ENCODE measurements around the gene PSMD11.

PSMD11 gene

DNA sequence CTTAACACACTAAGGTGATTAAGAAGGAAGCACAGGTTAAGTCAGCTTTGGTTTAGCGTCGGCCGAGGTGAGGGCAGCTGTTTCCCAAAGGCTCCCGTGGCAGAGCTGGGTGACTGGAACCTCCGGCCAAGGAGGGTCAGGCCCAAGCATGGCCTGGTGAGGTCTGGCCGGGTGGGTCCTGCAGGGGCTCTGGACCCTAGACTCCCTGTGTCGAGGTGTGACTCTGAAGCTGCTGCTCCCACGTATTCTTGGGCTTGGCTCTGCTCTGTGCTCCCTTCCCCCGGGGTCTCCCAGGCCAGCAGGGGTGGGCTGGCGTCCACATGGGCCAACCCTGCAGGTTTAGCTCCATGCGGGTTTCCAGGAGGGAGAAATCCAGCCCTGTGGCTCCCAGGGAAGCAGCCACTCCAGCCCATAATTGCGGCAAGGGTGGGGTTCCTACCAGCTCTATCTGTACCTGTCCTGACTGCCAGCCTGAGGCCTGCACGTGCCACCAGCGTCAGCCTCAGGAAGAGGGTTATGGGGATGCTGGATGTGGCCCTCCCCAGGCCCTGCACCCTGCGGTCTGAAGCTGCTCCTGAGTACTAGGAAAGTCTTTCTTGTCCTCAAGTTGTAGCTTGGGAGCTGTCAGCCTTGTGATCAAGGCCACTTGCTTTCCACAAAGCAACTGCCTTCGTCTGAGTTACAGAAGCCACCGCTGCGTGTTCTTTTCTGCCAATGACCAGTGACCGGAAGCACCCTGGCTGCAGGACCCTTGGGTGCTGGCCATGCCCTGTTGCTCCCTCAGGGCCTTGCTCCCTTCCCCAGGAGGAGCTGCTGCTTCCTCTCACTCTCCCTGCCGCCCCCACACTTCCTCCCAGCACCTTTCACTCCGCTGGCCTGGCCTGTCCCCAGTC, 47.3 kb downstream of the PSMD11 start:
- DNase-seq: no peak

DNA sequence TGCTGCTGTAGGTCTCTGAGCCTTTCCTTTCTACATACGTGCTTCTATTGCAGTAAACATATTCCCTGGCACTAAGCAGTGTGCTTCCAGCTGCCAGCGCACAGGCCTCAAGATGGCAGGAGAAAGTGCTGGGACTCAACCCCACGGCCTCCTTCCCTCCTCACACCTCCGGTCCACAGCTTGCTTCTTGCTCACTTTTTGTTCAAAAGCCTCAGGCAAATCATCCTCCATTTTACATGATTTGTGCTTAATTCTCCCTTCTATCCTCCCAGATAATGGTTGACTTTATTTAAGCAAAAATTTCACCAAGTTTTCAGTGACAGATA, 47.9 kb downstream of the PSMD11 start:
- no peak for DNase-seq

DNA sequence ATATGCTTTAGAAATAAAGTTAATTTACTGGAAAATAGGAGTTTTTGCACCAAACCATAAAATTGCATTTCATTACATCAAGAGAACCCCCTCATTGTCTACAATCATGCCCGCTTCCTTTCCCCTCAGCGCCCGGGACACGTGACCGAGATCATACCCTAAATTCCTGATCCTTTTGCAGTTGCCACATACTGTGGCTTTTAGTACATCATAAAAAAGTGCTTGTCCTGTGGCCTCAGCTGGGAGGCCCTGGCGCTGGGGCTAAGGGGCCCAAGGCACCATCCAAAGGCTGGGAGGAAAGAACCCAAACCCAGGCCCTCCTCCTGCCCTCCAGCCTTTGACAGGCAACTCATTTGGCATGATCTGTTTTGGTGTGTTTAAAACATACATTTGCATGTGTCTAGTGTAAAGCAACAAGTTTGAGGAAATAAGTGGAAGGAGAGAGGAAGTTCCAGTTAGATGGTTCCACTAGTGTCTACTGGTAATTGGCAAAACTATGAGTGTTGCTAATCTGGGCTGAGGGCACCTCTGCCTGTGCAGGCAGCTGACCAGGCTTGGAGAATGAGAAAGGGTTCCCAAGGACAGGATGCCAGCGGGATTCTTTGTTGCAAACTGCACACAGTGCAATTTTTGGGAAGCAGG, 48.5 kb downstream of the PSMD11 start:
- no peak for DNase-seq

DNA sequence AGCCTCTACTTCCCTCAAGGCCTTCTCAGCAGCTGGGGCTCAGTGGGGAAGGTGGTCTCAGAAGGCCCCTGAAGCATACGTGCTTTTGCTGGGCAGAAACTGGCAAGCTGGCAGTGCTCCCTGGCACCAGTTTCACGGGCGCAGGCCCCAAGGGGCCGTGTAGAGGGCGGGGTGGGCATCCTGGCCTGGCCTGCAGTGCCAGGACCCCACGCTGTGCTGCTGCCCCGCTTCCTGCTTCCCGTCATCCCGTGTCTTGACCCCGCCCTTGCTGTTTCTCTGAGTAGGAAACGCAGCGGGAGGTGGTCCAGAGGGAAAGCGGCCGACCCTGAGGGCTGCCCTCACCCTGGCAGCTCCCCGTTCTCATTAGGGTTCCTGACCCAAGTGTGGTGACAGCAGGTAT, 49.3 kb downstream of the PSMD11 start:
- no peak for DNase-seq

DNA sequence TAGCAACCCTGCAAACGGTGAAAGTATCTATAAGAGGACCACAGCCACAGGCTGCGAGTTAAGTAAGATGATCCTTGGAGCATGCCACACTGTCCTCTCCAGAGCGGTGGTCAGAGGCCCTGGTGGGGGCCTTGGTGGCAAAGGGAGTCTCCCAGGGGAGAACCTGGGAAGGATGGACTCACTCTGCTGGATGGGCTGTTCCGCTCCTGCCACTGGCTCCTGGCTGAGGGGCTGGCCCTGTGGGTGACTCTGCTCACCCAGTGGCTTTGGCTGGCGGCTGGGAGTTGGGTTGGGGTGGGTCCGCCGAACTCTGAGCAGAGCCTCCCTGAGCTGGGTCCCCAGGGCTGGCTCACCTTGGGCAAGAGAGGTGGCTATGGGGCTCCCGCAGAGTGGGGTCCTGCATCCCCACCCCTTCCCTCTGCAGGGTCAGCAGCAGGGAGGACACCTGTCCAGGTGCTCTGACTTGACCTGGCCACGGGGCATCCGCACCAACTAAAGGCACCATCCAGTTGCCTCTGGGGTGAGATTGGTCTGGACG, 49.7 kb downstream of the PSMD11 start:
- no peak for DNase-seq

DNA sequence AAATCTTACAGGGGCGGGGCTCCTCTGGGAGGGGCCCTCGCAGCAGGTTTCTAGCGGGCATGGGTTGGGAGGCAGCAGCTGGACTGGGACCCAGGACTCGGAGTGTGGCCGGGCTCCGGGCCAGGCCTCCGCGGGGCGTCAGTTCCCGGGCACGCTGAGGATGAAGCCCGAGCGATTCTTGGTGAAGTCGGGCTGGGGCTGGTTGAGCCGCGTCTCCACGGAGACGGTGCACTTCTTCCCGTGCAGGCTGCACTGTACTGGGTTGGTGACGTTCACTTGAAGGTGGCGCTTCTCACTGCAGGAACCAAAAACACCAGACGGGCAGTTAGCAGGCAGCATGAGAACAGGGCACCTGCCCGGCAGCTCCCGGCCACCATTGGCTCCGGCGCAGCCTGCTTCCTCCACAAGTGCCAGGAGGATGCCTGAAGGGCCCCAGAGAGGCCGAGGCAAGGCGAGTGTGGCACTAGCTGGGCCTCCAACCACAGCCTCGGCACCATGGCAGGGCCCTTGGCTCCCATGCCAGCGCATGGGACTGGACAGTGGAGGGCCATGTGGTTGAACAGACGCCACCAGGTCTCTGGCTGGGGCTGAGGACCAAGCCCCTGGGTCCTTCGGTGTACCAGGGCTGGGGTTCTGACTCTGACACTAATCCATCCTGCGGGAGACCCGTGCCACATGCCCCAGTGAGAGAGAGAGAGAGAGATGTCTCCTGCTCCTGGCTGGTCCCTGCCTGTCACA, 50.5 kb downstream of the PSMD11 start:
- DNase-seq: peak in 1 of 2 donors; percentile 36

DNA sequence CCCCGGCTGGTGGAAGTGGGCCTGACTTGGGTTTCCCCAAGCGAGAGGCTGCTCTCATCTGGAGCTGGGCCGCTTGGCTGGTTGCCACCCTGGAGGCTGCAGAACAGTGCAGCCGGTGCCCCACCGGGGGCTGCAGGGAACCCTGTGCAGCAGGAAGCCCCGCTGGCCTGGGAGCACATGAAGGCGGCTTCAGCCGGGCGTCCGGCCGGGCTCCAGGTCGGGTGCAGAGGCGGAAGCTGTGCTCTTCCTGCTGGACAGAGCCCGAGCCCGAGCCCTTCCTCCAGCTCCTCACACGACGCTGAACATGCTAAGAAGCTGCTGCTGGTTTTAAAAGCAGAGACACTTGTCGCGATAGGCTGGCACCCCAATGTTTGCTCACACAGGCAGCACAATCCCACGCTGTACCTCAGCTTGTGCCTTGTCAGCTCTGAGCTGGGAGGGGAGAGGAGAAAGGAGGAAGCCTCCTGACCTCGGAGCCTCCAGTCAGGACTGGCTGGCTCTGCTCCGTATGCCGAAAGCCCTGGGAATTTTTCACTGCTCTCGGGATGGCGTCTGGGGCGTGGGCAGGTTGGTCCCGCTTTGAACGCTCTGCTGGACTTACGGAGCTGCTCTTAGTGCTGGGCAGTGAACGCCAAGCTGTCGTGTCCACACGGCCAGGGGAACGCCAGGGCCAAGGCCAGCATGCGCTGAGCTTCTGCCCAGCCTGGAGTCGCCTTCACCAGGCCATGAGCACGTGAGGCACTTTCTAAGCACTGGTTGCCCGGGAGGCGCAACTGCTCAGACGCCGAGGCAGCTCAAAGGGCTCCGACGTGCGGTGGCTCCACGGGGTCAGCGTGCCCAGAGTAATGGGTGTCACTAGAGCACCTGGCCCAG, 51.3 kb downstream of the PSMD11 start:
- DNase-seq: no peak

DNA sequence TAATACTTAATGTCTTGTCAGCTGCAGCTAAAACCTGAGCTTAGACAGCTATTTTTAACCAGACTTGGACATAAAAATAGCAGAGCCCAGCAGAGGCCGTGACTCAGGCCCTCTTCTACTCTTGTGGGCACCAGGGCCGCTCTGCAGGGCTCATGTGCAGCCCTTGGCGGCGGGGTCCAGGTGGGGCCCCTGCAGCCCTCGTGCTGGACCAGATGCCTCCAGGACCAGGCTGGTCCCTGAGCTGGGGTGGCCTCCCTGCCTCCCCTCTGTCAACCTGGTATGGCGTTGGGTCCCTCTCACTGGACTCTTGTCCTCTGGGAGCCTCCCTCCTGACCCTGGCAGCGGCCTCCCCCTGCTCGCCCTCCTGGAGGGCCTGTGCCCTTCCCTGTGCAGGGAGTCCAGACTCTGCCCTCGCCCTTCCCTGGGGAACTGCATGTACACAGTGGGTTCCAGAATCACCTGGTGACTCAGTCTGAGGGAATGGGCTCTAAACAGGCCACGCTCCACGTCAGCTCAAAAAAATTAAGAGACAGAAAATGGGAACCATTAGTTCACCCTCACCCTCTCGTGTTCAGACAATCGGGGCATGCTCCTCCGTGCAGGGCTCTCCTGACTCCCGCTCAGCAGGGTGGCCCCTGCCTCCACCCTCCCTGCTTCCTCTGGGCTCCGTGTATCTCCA, 52.2 kb downstream of the PSMD11 start:
- no peak for DNase-seq

DNA sequence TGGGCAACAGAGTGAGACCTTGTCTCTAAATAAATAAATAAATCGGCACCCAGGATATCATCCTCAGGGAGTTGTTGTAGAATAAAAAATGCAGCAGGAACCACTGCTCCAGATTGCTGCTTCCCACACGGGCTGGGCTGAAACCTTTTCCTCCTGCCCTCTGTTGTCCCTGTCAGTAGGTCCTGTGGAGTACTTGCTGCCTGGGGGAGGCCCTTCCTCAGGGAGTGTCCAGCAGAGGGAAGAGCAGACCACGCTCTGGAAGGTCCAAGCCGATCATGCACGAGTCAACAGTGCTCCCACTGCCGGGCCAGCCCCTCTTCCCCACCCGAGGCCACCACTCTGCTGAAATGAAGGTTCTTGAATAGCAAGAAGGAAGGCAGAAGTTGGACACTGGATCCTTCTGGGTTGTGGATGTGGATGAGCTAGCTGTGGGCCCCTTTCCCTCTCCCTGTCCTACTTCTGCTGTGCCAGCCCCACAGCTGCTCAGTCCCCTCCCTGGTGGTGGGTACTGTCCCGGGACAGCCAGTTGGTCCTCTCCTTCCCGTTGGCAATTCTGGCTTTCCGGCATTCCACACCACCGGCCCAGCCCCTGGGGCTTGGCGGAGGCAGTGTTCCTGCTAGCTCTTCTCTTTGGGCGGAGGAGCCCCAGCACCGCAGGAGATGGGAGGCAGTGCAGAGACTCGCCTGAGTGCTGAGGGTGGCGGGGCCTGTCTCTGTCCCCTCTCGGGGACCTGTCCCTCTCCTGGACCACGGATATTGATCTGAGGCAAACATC, 53.3 kb downstream of the PSMD11 start:
- no peak for DNase-seq

DNA sequence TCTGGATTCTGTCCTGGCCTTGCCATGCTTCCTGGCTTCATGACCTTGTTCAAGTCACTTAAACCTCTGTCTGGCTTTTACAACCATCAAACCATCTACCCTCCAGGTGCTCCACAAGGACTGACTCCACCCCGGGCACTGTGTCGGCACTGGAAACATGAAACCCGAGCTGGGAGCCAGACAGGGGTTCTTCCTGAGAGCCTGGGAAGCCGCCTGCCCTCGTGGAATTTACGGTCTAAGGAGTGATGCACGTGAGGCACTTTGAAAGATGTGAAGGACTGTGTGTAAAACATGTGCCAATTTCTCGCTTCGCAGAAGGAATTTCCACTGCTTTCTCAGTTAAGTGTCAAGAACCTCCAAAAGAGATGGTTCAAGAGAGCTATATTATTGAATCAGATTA, 54.1 kb downstream of the PSMD11 start:
- no peak for DNase-seq

DNA sequence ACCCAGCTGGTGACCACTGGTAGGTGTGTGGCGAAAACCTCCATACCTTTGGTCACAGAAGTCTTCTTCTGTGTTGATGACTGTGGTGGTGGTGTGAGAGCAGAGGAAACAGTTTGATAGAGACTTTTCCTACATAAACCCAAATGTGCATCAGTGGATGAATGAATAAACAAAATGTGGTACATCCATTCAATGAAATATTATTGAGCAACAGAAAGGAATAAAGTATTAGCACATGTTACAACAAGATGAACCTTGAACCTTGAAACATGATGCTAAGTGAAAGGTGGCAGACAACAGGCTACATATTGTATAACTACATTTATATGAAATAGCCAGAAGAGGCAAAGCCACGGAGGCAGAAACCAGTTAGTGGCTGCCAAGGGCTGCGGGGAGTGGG, 57.7 kb downstream of the PSMD11 start:
- no peak for DNase-seq

DNA sequence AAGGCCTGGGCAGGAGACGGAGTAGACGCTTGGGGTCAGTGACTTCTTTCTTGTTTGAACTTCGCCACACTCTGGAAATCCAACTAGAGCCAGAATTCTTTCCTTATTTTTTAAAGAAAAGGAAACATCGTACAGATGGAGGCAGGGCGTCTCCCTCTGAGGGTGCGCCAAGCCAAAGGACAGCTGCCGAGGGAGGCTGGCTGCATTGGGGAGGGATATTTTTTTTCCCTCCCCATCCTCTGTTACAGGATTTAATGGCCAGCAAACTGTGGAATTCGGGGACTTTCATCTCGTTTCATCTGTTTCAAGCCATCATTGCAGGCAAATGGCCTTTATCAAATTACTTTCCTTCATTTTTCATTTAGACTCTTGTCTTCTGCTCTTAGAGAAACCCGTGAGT, 58.4 kb downstream of the PSMD11 start:
- DNase-seq: no peak

DNA sequence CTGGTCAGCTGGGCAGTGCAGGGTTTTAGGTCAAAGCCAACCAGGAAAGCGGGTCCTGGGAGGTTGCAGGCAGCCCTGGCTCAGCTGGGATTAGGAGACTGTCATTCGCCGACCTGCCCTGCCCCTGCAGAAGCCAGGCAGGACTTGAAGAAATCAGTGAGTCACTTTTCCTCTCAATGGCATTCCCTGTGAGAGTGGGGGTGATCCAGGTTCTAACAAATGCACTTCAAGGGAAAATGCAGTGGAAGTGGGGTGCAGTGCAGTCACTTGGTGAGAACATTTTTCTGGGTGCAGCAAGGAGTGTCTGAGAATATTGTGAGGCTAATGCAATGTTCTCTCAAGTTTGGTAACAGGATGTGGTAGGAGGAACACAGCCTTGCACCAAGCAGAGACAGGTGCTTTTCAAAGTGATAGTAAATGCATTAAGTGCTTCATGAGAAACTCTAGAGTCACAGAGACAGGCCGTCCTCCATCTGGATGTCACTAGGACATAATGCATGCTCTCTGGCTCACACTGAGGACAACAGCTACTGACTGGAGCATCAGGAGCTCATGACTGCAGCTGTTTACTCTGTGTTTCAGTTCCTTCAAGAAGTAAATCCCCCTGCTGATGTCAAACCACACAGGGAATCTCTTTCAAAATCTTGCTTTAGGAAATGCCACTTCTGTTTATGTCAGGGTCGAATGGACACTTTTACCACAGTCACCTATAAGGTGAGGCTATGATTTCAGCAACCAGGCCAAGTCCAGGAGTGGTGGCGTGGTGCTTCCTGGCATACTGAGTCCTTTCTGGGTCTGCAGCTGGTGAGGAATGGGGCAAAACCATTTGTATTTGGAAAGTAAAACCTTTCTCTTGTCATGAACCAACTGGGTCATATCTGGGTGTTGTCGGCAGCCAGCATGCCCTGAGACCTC, 59.2 kb downstream of the PSMD11 start:
- no peak for DNase-seq

DNA sequence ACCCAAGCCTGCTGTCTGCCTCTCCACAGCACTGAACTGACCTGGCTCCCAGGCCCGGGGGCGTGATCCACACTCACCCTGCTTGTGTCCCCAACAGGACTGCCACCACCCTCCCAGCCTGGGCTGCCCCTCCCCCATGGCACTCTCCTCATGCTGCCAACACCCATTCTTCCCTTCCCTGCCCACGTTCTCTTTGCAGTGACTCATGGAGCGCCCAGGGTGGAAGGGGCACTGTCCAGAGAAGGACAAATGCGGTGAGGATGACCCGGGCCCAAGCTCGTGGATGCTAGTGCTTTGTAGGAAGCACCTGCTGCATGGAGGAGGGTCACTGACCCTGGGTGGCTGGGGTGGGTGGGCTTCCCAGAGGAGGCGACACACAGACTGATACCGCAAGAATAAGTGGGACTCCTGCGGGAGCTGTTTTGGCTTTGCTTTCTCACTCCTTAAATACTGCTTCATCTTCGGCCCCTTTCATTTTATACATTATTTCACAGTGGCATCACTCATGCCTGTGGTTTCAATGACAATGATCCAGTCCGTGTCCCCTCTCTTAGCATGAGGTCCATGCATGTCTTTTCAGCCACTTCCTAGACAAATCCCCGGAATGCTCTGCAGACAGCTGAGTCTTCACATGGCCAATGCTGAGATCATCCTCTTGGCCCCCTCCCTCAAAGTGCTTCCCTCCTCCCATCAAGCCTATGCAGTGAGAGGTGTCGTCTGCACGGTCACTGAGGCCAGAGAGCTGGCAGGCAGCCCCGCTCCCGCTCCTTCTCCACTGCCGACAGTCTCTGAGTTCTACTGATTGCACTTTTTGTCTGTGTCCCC, 60.1 kb downstream of the PSMD11 start:
- DNase-seq: no peak

DNA sequence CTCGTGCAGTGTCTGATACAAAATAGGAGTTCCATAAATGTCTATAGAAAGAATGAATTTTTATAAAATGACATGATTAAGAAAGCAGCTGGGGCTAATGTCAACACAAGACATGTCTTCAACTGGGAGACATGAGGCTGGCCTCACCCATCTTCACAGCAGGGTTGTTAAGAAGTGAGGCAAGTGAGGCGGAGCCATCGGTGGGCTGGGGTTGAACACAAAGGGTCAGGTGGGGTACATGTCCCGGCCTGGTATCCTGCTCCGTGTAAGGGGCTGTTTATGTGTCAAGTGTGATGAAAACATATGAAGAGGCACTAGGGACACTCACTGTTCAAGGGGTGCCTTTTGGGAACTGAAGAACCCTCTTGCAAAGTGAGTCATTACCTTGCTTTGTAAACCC, 64.6 kb downstream of the PSMD11 start:
- DNase-seq: no peak

DNA sequence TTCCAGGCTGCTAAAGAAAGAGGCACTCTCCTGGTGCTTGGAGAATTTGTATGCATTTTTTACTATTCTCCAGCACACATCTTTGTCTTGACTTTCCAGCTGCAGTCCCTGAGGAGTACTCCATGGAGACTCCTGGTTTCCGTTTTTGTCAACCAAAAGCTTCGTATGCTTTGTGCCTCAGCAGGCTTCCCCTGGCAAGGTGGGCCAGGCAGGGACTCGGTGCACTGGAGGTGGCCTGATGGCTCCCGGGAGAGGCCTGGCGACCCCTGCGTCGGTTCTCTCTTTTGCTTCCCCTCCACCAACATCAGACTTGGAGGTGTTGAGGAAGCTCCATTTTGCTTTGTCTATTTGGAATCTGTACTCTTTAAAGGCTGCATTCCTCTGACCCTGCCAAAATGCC, 66.2 kb downstream of the PSMD11 start:
- DNase-seq: no peak

DNA sequence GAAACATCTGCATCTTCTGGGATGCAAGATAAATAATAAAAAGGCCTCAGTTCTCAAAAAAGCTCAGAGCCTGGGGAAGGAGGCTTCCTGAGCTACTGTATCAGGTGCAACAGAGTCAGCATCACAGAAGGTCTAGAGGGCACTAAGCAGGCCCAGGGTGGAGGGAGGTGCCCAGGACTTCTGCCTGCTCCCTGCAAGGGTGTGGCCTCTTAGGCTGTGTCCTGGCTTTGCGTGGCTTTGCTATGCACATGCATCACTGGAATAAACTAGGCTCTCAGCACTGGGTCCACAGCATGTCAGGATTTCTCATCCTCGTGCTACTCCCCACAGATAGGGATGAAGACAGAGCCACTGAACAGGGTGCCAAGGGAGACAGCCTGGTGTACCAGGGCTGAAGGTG, 68.0 kb downstream of the PSMD11 start:
- DNase-seq: no peak

DNA sequence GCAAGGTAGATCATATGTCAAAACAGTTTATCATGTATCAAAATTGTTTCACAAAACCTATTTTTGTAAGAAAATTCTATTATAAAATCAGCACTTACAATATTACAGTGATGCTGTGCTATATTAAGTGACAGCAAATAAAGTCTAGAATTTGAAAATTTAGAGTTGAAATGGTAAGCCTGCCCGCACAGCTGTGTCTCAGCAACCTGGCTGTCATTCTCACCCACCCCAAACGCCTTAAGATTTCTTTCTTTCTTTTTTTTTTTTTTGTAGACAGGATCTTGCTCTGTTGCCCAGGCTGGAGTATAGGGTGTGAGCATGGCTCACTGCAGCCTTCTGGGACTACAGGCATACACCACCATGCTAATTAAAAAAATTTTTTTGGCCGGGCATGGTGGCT, 69.3 kb downstream of the PSMD11 start:
- DNase-seq: no peak

DNA sequence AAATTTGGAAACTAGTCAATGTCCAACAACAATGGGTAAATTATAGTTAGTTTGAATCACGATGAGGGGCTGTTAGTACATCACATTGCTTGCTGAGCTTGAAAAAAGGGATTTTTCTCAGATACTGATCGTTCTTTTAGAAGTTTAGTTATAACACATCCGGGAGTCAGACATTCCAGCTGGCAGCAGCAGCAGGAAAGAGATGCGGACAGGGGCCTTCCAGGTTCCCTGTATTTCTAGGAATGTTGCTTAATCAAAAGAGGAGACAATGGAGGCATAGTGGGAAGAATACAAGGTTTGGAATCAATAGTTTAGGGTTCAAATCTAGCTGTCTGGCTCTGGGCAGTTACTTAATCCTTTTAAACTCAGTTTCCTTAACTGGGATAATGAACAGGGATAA, 70.3 kb downstream of the PSMD11 start:
- DNase-seq: no peak

Measured in hippocampal formation (tissue), 2 donors.